Stomach (tissue), 9 donors: Measurements from ENCODE around the gene RAB28. TPM values are rescaled to one million over a fixed set of nuclear protein-coding genes. Genes with fewer than 3 reads are reported as not detected.

Experiments used
- DNase-seq, 2 donors: peaks; one replicate each; pipeline versions ENCODE4 v3.0.0 to v3.0.0-alpha.2; 2013 to 2019
- H3K27ac ChIP-seq, 5 donors: fragments of 200-600 bp in 4 of 5; sonication (generic) in 4 of 5; one replicate each; pipeline ENCODE4 v1.5.1; 2013 to 2019; ENCODE audit warnings: mild to moderate bottlenecking in 1 of 5, moderate library complexity in 1 of 5
- H3K27me3 ChIP-seq, 3 donors: fragments of 200-600 bp; sonication (generic); one replicate each; pipeline ENCODE4 v1.5.1; 2017 to 2019; ENCODE audit warnings: mixed run types in 1 of 3
- H3K36me3 ChIP-seq, 4 donors: fragments of 200-600 bp; sonication (generic); 1 replicate in 3 of 4; 2 replicates in 1 of 4; pipeline ENCODE4 v1.5.1; 2016 to 2019
- H3K4me1 ChIP-seq, 4 donors: fragments of 200-600 bp; sonication (generic); one replicate each; pipeline ENCODE4 v1.5.1; 2016 to 2019
- H3K4me3 ChIP-seq, 4 donors: fragments of 200-600 bp; sonication (generic) in 3 of 4; one replicate each; pipeline ENCODE4 v1.5.1; 2016 to 2019; ENCODE audit warnings: mild to moderate bottlenecking in 1 of 4
- H3K9me3 ChIP-seq, 4 donors: fragments of 200-600 bp; sonication (generic); one replicate each; pipeline ENCODE4 v1.5.1; 2016 to 2019
- CTCF ChIP-seq, 7 experiments: fragments of 450-650 bp in 4 of 7; fragments of 200-600 bp in 3 of 7; sonication (generic) in 3 of 7; IDR thresholded peaks; one replicate each; pipeline ENCODE4 v1.5.1; 2016 to 2019; ENCODE audit warnings: antibody characterized with exemption in 7 of 7, control low read depth in 2 of 7, mild to moderate bottlenecking in 1 of 7
- EP300 ChIP-seq: sonication (generic); formaldehyde crosslinking; IDR thresholded peaks from one replicate; pipeline ENCODE4 v1.6.1; 2017; ENCODE audit warnings: antibody characterized with exemption
- POLR2A ChIP-seq, 4 donors: fragments of 450-650 bp; IDR thresholded peaks; one replicate each; pipeline ENCODE4 v1.6.1; 2016; ENCODE audit warnings: antibody characterized with exemption in 4 of 4, control low read depth in 2 of 4, mild to moderate bottlenecking in 1 of 4, moderate library complexity in 1 of 4
- POLR2AphosphoS5 ChIP-seq, 3 donors: sonication (generic); formaldehyde crosslinking; IDR thresholded peaks; one replicate each; pipeline ENCODE4 v1.6.1; 2016; ENCODE audit warnings: antibody characterized with exemption in 3 of 3
- WGBS, 5 donors: extraction: QIAGEN DNeasy Blood & Tissue Kit in 3 of 5; methylation state at CpG; one replicate each; pipeline versions ENCODE4 v1.1.5 to v1.1.7; 2013 to 2018; 5-methylcytosine and 5-hydroxymethylcytosine counted together
- intact Hi-C: fragments of 100-400 bp; cut with DNase I; formaldehyde crosslinking; loops from one replicate; pipeline ENCODE4 v1.15.1; 2023; ENCODE audit warnings: low total_unique reads
- polyA plus RNA-seq, 3 donors: library from polyadenylated mRNA; stranded (reverse); fragments of 200-250 nt; gene quantifications; one replicate each; pipeline ENCODE4 v1.2.3, GENCODE V29; 2013
- total RNA-seq, 5 donors: library from RNA; depleted of rRNA; stranded (reverse); fragments of >200 nt; gene quantifications; one replicate each; pipeline versions ENCODE4 v1.1.0 to v1.2.3, GENCODE V29; 2014 to 2016
- donor health status: healthy with polysubstance abuse.
- donor health status: Bipolar disorder and iron deficiency.
- donor health status: healthy.

Gene RAB28
- total and polyA plus RNA-seq, 8 donors, result 0.29 to 27.2 (median 14.7) TPM

- DNase-seq, result no peak
- intact Hi-C loops, result no loop called here
- WGBS, 5 donors, result 89 to 100% (median 97%) methylated on average over 3 of the region's 3 CpGs
- TF ChIP-seq EP300, result no peak
- no peak for TF ChIP-seq POLR2A (IDR thresholded peaks at IDR 0.05)
- TF ChIP-seq POLR2AphosphoS5 (IDR thresholded peaks at IDR 0.05), result no peak
- TF ChIP-seq CTCF (IDR thresholded peaks at IDR 0.05), result no peak
- no peak overlapping the region for H3K27ac ChIP-seq
- no peaks in the 10 kb centered on the region for H3K4me1 ChIP-seq
- no peaks in the 10 kb centered on the region for H3K9me3 ChIP-seq
- H3K36me3 ChIP-seq, result no peaks in the 10 kb centered on the region
- no peak overlapping the region for H3K4me3 ChIP-seq
- H3K27me3 ChIP-seq, result no peaks in the 10 kb centered on the region
These were observed 154.2 kb downstream of the RAB28 start for GRCh38 chr4:13329963-13330362.

- intact Hi-C loops, result no loop called here
- no peak overlapping the region for H3K27ac ChIP-seq
- no peaks in the 10 kb centered on the region for H3K4me1 ChIP-seq
- WGBS, 5 donors, result 52 to 78% (median 73%) methylated on average over 1 of the region's 1 CpG
- H3K36me3 ChIP-seq, result no peaks in the 10 kb centered on the region
- no peak for TF ChIP-seq CTCF (IDR thresholded peaks at IDR 0.05)
- TF ChIP-seq EP300, result no peak
- no peak for TF ChIP-seq POLR2A (IDR thresholded peaks at IDR 0.05)
- no peak for TF ChIP-seq POLR2AphosphoS5 (IDR thresholded peaks at IDR 0.05)
- DNase-seq, result no peak
- no peaks in the 10 kb centered on the region for H3K27me3 ChIP-seq
- H3K4me3 ChIP-seq, result no peak overlapping the region
- no peaks in the 10 kb centered on the region for H3K9me3 ChIP-seq
These were observed 154.7 kb downstream of the RAB28 start for GRCh38 chr4:13329340-13329850.

GRCh38 chr4:13328591-13328990, 155.5 kb downstream of the RAB28 start:
- TF ChIP-seq POLR2A (IDR thresholded peaks at IDR 0.05) (no peak), CTCF (IDR thresholded peaks at IDR 0.05) (no peak), POLR2AphosphoS5 (IDR thresholded peaks at IDR 0.05) (no peak), EP300 (no peak)
- 82 to 97% (median 88%) methylated on average over 2 of the region's 2 CpGs for WGBS, 5 donors
- Histone ChIP-seq H3K36me3 (no peaks in the 10 kb centered on the region), H3K4me3 (no peak overlapping the region), H3K27ac (no peak overlapping the region), H3K4me1 (no peaks in the 10 kb centered on the region), H3K9me3 (no peaks in the 10 kb centered on the region), H3K27me3 (no peaks in the 10 kb centered on the region)
- intact Hi-C loops, result no loop called here
- DNase-seq, result no peak

GRCh38 chr4:13327991-13328390, 156.1 kb downstream of the RAB28 start:
- H3K27me3 ChIP-seq, result no peaks in the 10 kb centered on the region
- H3K9me3 ChIP-seq, result no peaks in the 10 kb centered on the region
- TF ChIP-seq CTCF (IDR thresholded peaks at IDR 0.05), result no peak
- TF ChIP-seq EP300, result no peak
- TF ChIP-seq POLR2A (IDR thresholded peaks at IDR 0.05), result no peak
- no peak for TF ChIP-seq POLR2AphosphoS5 (IDR thresholded peaks at IDR 0.05)
- no peak overlapping the region for H3K4me3 ChIP-seq
- H3K27ac ChIP-seq, result no peak overlapping the region
- no peak for DNase-seq
- H3K36me3 ChIP-seq, result no peaks in the 10 kb centered on the region
- 92 to 96% (median 93%) methylated on average over 3 of the region's 3 CpGs for WGBS, 5 donors
- H3K4me1 ChIP-seq, result no peaks in the 10 kb centered on the region
- intact Hi-C loops, result no loop called here
